ENCODE results near the gene CMIP. TPM values are rescaled to one million over a fixed set of nuclear protein-coding genes. Genes with fewer than 3 reads are reported as not detected.

CMIP gene
- total RNA-seq, 1 experiment from 2014 or later = 48.2 TPM

DNA sequence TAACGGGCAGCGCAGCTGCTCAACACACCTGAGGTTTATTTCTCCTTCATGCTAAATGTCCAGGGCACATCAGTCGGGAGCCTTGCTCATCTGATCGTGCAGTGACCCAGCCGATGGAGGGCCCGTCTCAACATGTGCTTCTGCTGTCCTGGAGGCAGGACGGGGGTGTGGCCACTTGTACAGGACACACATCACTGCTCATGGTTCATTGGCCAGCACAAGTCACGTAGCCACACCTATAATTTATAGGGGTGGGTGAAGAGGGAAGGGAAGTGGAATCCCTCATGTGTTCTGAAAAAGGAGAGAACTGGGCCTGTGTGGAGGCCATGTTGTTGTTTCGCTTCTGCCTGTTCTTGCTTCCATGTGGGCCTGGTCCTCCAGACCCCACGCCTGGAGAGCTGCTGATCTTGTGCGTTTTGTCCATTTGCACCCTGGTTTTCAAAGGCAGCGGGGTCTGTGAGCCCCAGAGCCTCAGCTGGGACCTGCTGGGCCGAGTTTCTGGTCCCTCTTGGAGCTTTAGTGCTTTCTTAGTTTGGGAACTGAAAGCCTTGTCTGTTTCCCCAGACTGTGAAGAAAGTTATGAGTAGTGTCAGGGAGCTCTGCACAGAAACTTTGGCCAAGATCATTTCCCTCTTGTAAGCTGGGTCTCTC is 60.5 kb downstream of the CMIP start:
- no peak overlapping the region for H2BK20ac ChIP-seq (ENCODE audit: low read depth, low read length, poor library complexity, severe bottlenecking)
- no peak overlapping the region for H3K18ac ChIP-seq (ENCODE audit: insufficient read length, low read depth, low read length)
- no peak overlapping the region for H3T11ph ChIP-seq (ENCODE audit: low read length)
- no peak overlapping the region for H4K8ac ChIP-seq (replicated peaks; ENCODE audit: insufficient read length, low read depth, low read length)
- H4K20me1 ChIP-seq (ENCODE audit: control insufficient read depth, insufficient read depth, insufficient read length) = no peaks in the 10 kb centered on the region
- no CpG with 5 or more reads among the region's 13 CpGs for WGBS (ENCODE audit: extremely low coverage, insufficient read length, low lambda C conversion rate)
- no peak overlapping the region for H4K5ac ChIP-seq (ENCODE audit: insufficient read length, low read depth, low read length)
- no peak overlapping the region for H2BK5ac ChIP-seq (ENCODE audit: insufficient read length, low read length)
- H3K4me2 ChIP-seq (ENCODE audit: insufficient read depth, insufficient read length, low read length) = no peak overlapping the region
- H2BK15ac ChIP-seq (ENCODE audit: low read depth, low read length) = no peak overlapping the region
- Mint-ChIP-seq H3K27ac (peak overlapping the region; percentile 45 to 95 (median 65); a peak in 6 of 7 replicates), H3K36me3 (ENCODE audit: insufficient read depth in 1 of 3, low read depth in 3 of 3) (peaks cover 0 to 2% (median under 1%) of the 10 kb centered on the region in 3 experiments; a peak in 4 of 7 replicates), H3K4me3 (no peak overlapping the region), H3K9me3 (no peaks in the 10 kb centered on the region), H3K4me1 (peaks cover 8 to 13% of the 10 kb centered on the region in 2 experiments), H3K27me3 (ENCODE audit: low read depth) (no peaks in the 10 kb centered on the region)
- no peak overlapping the region for H2AK5ac ChIP-seq (ENCODE audit: insufficient read length, low read length)
- no peak overlapping the region for H3K4ac ChIP-seq (ENCODE audit: low read depth, low read length)
- no peak overlapping the region for H2BK120ac ChIP-seq (ENCODE audit: low read depth, low read length, poor library complexity, severe bottlenecking)
- H3K14ac ChIP-seq (ENCODE audit: insufficient read depth, low read length) = no peak overlapping the region
- no peaks in the 10 kb centered on the region for H3K27me3 ChIP-seq (ENCODE audit: insufficient read depth, low read length)
- no peaks in the 10 kb centered on the region for H3K23me2 ChIP-seq (ENCODE audit: insufficient read length, low read depth, low read length, poor library complexity, severe bottlenecking)
- no peak overlapping the region for H4K91ac ChIP-seq (ENCODE audit: insufficient read length, low read depth, low read length)
- no peak overlapping the region for H2AFZ ChIP-seq (ENCODE audit: low read length)
- H3K79me1 ChIP-seq (ENCODE audit: insufficient read depth, low read depth, low read length, poor library complexity, severe bottlenecking) = peaks cover 3% of the 10 kb centered on the region
- H3K27ac ChIP-seq (ENCODE audit: insufficient read length, low read depth, low read length) = no peak overlapping the region
- no peaks in the 10 kb centered on the region for H3K9me3 ChIP-seq (ENCODE audit: control insufficient read depth, low read depth, low read length)
- TF ChIP-seq, protein P1, sequence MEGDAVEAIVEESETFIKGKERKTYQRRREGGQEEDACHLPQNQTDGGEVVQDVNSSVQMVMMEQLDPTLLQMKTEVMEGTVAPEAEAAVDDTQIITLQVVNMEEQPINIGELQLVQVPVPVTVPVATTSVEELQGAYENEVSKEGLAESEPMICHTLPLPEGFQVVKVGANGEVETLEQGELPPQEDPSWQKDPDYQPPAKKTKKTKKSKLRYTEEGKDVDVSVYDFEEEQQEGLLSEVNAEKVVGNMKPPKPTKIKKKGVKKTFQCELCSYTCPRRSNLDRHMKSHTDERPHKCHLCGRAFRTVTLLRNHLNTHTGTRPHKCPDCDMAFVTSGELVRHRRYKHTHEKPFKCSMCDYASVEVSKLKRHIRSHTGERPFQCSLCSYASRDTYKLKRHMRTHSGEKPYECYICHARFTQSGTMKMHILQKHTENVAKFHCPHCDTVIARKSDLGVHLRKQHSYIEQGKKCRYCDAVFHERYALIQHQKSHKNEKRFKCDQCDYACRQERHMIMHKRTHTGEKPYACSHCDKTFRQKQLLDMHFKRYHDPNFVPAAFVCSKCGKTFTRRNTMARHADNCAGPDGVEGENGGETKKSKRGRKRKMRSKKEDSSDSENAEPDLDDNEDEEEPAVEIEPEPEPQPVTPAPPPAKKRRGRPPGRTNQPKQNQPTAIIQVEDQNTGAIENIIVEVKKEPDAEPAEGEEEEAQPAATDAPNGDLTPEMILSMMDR (conservative IDR thresholded peaks at IDR 0.05) = no peak
- H3K4me1 ChIP-seq (ENCODE audit: insufficient read depth, low read length) = no peaks in the 10 kb centered on the region
- H3K9ac ChIP-seq (ENCODE audit: extremely low read depth, insufficient read length, low read length) = no peak overlapping the region
- no peak for DNase-seq
- H3K79me2 ChIP-seq (ENCODE audit: insufficient read depth, low read length) = peaks cover 11% of the 10 kb centered on the region; the same call in 1 of the 2 replicates
- no peak overlapping the region for H3K23ac ChIP-seq (ENCODE audit: insufficient read length, low read depth, low read length)
- no peak overlapping the region for H3K56ac ChIP-seq (ENCODE audit: insufficient read length, low read depth, low read length)
- H2BK12ac ChIP-seq (ENCODE audit: insufficient read length, low read depth, low read length) = no peak overlapping the region

Measured in H9 (cell line).